ENCODE data around the gene CLEC3B.

The CLEC3B gene

GRCh38 chr3:45002139-45002660 is 23.9 kb upstream of the CLEC3B start:
- DNase-seq = no peak
- intact Hi-C loops (cut with DNase I) = no loop called here

GRCh38 chr3:45002720-45003119 is 23.4 kb upstream of the CLEC3B start:
- no peak for DNase-seq
- intact Hi-C loops (cut with DNase I) = no loop called here

- DNase-seq = no peak
- intact Hi-C loops (cut with DNase I) = no loop called here
Measured at GRCh38 chr3:45003406-45003805, 22.7 kb upstream of the CLEC3B start.

GRCh38 chr3:45003859-45004258 is 22.2 kb upstream of the CLEC3B start:
- no peak for DNase-seq
- intact Hi-C loops (cut with DNase I) = no loop called here

- no peak for DNase-seq
- intact Hi-C loops (cut with DNase I) = no loop called here
Measured at GRCh38 chr3:45007091-45007490, 19.0 kb upstream of the CLEC3B start.

GRCh38 chr3:45008117-45008516 is 18.0 kb upstream of the CLEC3B start:
- no peak for DNase-seq
- intact Hi-C loops (cut with DNase I) = no loop called here

GRCh38 chr3:45009868-45010267 is 16.2 kb upstream of the CLEC3B start:
- intact Hi-C loops (cut with DNase I) = no loop called here
- DNase-seq = no peak

- no peak for DNase-seq
- intact Hi-C loops (cut with DNase I) = no loop called here
Measured at GRCh38 chr3:45010811-45011333, 15.2 kb upstream of the CLEC3B start.

GRCh38 chr3:45011756-45012508 is 14.2 kb upstream of the CLEC3B start:
- intact Hi-C loops (cut with DNase I) = no loop called here
- DNase-seq = no peak

- intact Hi-C loops (cut with DNase I) = no loop called here
- no peak for DNase-seq
Measured at GRCh38 chr3:45012577-45012976, 13.5 kb upstream of the CLEC3B start.

- intact Hi-C loops (cut with DNase I) = no loop called here
- no peak for DNase-seq
Measured at GRCh38 chr3:45016916-45017315, 9.2 kb upstream of the CLEC3B start.

GRCh38 chr3:45017821-45018220 is 8.3 kb upstream of the CLEC3B start:
- DNase-seq = no peak
- intact Hi-C loops (cut with DNase I) = no loop called here

- DNase-seq = no peak
- intact Hi-C loops (cut with DNase I) = no loop called here
Measured at GRCh38 chr3:45020534-45020933, 5.6 kb upstream of the CLEC3B start.

- DNase-seq = no peak
- intact Hi-C loops (cut with DNase I) = no loop called here
Measured at GRCh38 chr3:45021524-45022297, 4.4 kb upstream of the CLEC3B start.

- no peak for DNase-seq
- intact Hi-C loops (cut with DNase I) = no loop called here
Measured at GRCh38 chr3:45023675-45024074, 2.4 kb upstream of the CLEC3B start.

GRCh38 chr3:45024542-45025255 is 1.4 kb upstream of the CLEC3B start:
- intact Hi-C loops (cut with DNase I) = no loop called here
- DNase-seq = no peak

- no peak for DNase-seq
- intact Hi-C loops (cut with DNase I) = no loop called here
Measured at GRCh38 chr3:45026957-45027356, 854 bp downstream of the CLEC3B start.

GRCh38 chr3:45027441-45027840 is 1.3 kb downstream of the CLEC3B start:
- intact Hi-C loops (cut with DNase I) = no loop called here
- DNase-seq = no peak

- intact Hi-C loops (cut with DNase I) = no loop called here
Measured at GRCh38 chr3:45029216-45029615, 3.1 kb downstream of the CLEC3B start.

GRCh38 chr3:45029661-45030060 is 3.6 kb downstream of the CLEC3B start:
- DNase-seq = no peak
- intact Hi-C loops (cut with DNase I) = loop anchor here (10.0 kb wide), 1 partner anchor 475 kb away; no protein-coding TSS in a partner anchor

More at GRCh38 chr3:45029216-45029615, 3.1 kb downstream of the CLEC3B start:
- no peak for DNase-seq
